Measurements from ENCODE around the gene EBI3. TPM values are rescaled to one million over a fixed set of nuclear protein-coding genes. Genes with fewer than 3 reads are reported as not detected.

The EBI3 gene
- total RNA-seq, 1 experiment from 2014 or later = 1.4 TPM

- Histone ChIP-seq H3K4ac (ENCODE audit: low read depth, low read length) (no peak overlapping the region), H3T11ph (ENCODE audit: low read length) (no peak overlapping the region), H2BK5ac (ENCODE audit: insufficient read length, low read length) (no peak overlapping the region), H2BK15ac (ENCODE audit: low read depth, low read length) (no peak overlapping the region), H4K5ac (ENCODE audit: insufficient read length, low read depth, low read length) (no peak overlapping the region), H3K27ac (ENCODE audit: insufficient read length, low read depth, low read length) (no peak overlapping the region), H2BK12ac (ENCODE audit: insufficient read length, low read depth, low read length) (no peak overlapping the region), H2BK20ac (ENCODE audit: low read depth, low read length, poor library complexity, severe bottlenecking) (no peak overlapping the region), H4K20me1 (ENCODE audit: control insufficient read depth, insufficient read depth, insufficient read length) (no peaks in the 10 kb centered on the region), H3K23ac (ENCODE audit: insufficient read length, low read depth, low read length) (no peak overlapping the region), H2AK5ac (ENCODE audit: insufficient read length, low read length) (no peak overlapping the region), H3K79me2 (ENCODE audit: insufficient read depth, low read length) (no peaks in the 10 kb centered on the region), H3K79me1 (ENCODE audit: insufficient read depth, low read depth, low read length, poor library complexity, severe bottlenecking) (no peaks in the 10 kb centered on the region), H2BK120ac (ENCODE audit: low read depth, low read length, poor library complexity, severe bottlenecking) (no peak overlapping the region), H3K23me2 (ENCODE audit: insufficient read length, low read depth, low read length, poor library complexity, severe bottlenecking) (no peaks in the 10 kb centered on the region), H3K4me1 (ENCODE audit: insufficient read depth, low read length) (no peaks in the 10 kb centered on the region), H3K56ac (ENCODE audit: insufficient read length, low read depth, low read length) (no peak overlapping the region), H2AFZ (ENCODE audit: low read length) (no peak overlapping the region), H3K4me2 (ENCODE audit: insufficient read depth, insufficient read length, low read length) (no peak overlapping the region), H3K9ac (ENCODE audit: extremely low read depth, insufficient read length, low read length) (no peak overlapping the region), H3K18ac (ENCODE audit: insufficient read length, low read depth, low read length) (no peak overlapping the region), H3K14ac (ENCODE audit: insufficient read depth, low read length) (no peak overlapping the region), H3K27me3 (ENCODE audit: insufficient read depth, low read length) (peaks cover 3% of the 10 kb centered on the region; the same call in 1 of the 2 replicates), H3K9me3 (ENCODE audit: control insufficient read depth, low read depth, low read length) (no peaks in the 10 kb centered on the region), H4K91ac (ENCODE audit: insufficient read length, low read depth, low read length) (no peak overlapping the region), H4K8ac (replicated peaks; ENCODE audit: insufficient read length, low read depth, low read length) (no peak overlapping the region)
- Mint-ChIP-seq H3K27ac (no peak overlapping the region), H3K4me1 (peaks cover 7 to 18% of the 10 kb centered on the region in 2 experiments), H3K4me3 (no peak overlapping the region), H3K9me3 (peaks cover 8 to 9% of the 10 kb centered on the region in 2 experiments; a peak in 3 of 5 replicates), H3K36me3 (ENCODE audit: insufficient read depth in 1 of 3, low read depth in 3 of 3) (no peaks in the 10 kb centered on the region; a peak in 3 of 7 replicates), H3K27me3 (ENCODE audit: low read depth) (peaks cover 69% of the 10 kb centered on the region)
- no CpG with 5 or more reads among the region's 33 CpGs for WGBS (ENCODE audit: extremely low coverage, insufficient read length, low lambda C conversion rate)
- DNase-seq = peak; percentile 80
- TF ChIP-seq, protein P1, sequence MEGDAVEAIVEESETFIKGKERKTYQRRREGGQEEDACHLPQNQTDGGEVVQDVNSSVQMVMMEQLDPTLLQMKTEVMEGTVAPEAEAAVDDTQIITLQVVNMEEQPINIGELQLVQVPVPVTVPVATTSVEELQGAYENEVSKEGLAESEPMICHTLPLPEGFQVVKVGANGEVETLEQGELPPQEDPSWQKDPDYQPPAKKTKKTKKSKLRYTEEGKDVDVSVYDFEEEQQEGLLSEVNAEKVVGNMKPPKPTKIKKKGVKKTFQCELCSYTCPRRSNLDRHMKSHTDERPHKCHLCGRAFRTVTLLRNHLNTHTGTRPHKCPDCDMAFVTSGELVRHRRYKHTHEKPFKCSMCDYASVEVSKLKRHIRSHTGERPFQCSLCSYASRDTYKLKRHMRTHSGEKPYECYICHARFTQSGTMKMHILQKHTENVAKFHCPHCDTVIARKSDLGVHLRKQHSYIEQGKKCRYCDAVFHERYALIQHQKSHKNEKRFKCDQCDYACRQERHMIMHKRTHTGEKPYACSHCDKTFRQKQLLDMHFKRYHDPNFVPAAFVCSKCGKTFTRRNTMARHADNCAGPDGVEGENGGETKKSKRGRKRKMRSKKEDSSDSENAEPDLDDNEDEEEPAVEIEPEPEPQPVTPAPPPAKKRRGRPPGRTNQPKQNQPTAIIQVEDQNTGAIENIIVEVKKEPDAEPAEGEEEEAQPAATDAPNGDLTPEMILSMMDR (conservative IDR thresholded peaks at IDR 0.05) = peak; percentile 69
Measured at GRCh38 chr19:4199699-4200293, 29.5 kb upstream of the EBI3 start.
